ENCODE measurements around the gene BTRC.
"Not testable (repeated sequence)": the region's sequence is repeated elsewhere in the genome, so short reads cannot be mapped to it uniquely, and the experiment has no call there.

- not testable (repeated sequence) for TF ChIP-seq ATF3 (CRISPR knock-in tag; conservative IDR thresholded peaks at IDR 0.05); MAX (CRISPR knock-in tag; IDR thresholded peaks at IDR 0.05); CTCF (IDR thresholded peaks at IDR 0.05); ESRRA (CRISPR knock-in tag; IDR thresholded peaks at IDR 0.05; ENCODE audit: borderline replicate concordance); ZNF121 (CRISPR knock-in tag; IDR thresholded peaks at IDR 0.05); E2F1 (CRISPR knock-in tag; IDR thresholded peaks at IDR 0.05); NFYB (CRISPR knock-in tag; conservative IDR thresholded peaks at IDR 0.05; ENCODE audit: low read depth); JUN (CRISPR knock-in tag; IDR thresholded peaks at IDR 0.05); CBFB (CRISPR knock-in tag; IDR thresholded peaks at IDR 0.05; ENCODE audit: low read depth); ATF2 (CRISPR knock-in tag; IDR thresholded peaks at IDR 0.05; ENCODE audit: borderline replicate concordance, low read depth)
Observed at GRCh38 chr10:101327454-101327853, 26.5 kb upstream of the BTRC start.
